Measurements from ENCODE around the gene NFIC.
A peak's percentile ranks its signal among the peaks of the same experiment; 100 is the strongest.
"Not testable (repeated sequence)": the region's sequence is repeated elsewhere in the genome, so short reads cannot be mapped to it uniquely, and the experiment has no call there.

The NFIC gene

GRCh38 chr19:3426433-3426832, 60.0 kb downstream of the NFIC start:
- DNase-seq (ENCODE audit: low read depth): no peak

GRCh38 chr19:3430366-3430680, 63.9 kb downstream of the NFIC start:
- not testable (repeated sequence) for DNase-seq (ENCODE audit: low read depth)

- no peak for DNase-seq (ENCODE audit: low read depth)
Observed at GRCh38 chr19:3431760-3432397, 65.5 kb downstream of the NFIC start.

GRCh38 chr19:3433313-3433712, 66.9 kb downstream of the NFIC start:
- no peak for DNase-seq (ENCODE audit: low read depth)

- DNase-seq (ENCODE audit: low read depth): no peak
Observed at GRCh38 chr19:3433805-3434540, 67.6 kb downstream of the NFIC start.

- DNase-seq (ENCODE audit: low read depth): peak; percentile 91
Observed at GRCh38 chr19:3434630-3435553, 68.5 kb downstream of the NFIC start.

GRCh38 chr19:3440082-3440481, 73.7 kb downstream of the NFIC start:
- peak; percentile 24 for DNase-seq (ENCODE audit: low read depth)

- DNase-seq (ENCODE audit: low read depth): no peak
Observed at GRCh38 chr19:3441089-3441985, 75.0 kb downstream of the NFIC start.

GRCh38 chr19:3441986-3442329, 75.6 kb downstream of the NFIC start:
- no peak for DNase-seq (ENCODE audit: low read depth)

GRCh38 chr19:3442487-3443071, 76.2 kb downstream of the NFIC start:
- no peak for DNase-seq (ENCODE audit: low read depth)

GRCh38 chr19:3443840-3444694, 77.7 kb downstream of the NFIC start:
- no peak for DNase-seq (ENCODE audit: low read depth)

GRCh38 chr19:3444695-3445234, 78.4 kb downstream of the NFIC start:
- DNase-seq (ENCODE audit: low read depth): no peak

- not testable (repeated sequence) for DNase-seq (ENCODE audit: low read depth)
Observed at GRCh38 chr19:3446657-3447056, 80.3 kb downstream of the NFIC start.

- DNase-seq (ENCODE audit: low read depth): no peak
Observed at GRCh38 chr19:3448616-3449334, 82.4 kb downstream of the NFIC start.

- DNase-seq (ENCODE audit: low read depth): no peak
Observed at GRCh38 chr19:3450796-3451411, 84.5 kb downstream of the NFIC start.

GRCh38 chr19:3451451-3451866, 85.1 kb downstream of the NFIC start:
- DNase-seq (ENCODE audit: low read depth): no peak

- DNase-seq (ENCODE audit: low read depth): no peak
Observed at GRCh38 chr19:3452171-3452941, 86.0 kb downstream of the NFIC start.

GRCh38 chr19:3452942-3453214, 86.5 kb downstream of the NFIC start:
- DNase-seq (ENCODE audit: low read depth): not testable (repeated sequence)

- no peak for DNase-seq (ENCODE audit: low read depth)
Observed at GRCh38 chr19:3453840-3454239, 87.5 kb downstream of the NFIC start.
